ENCODE measurements around the gene ENTREP3. TPM values are rescaled to one million over a fixed set of nuclear protein-coding genes. Genes with fewer than 3 reads are reported as not detected.

ENTREP3 gene
- total RNA-seq, 1 donor from 2014 or later: 13.8 TPM

- intact Hi-C loops (cut with DNase I): no loop called here
- ATAC-seq (ENCODE audit: poor library complexity): no peak
- DNase-seq: no peak
Observed at GRCh38 chr1:155282488-155283091, 27.3 kb upstream of the ENTREP3 start.

GRCh38 chr1:155279268-155279667 lies 24.0 kb upstream of the ENTREP3 start:
- ATAC-seq (ENCODE audit: poor library complexity) (no peak), DNase-seq (no peak)
- intact Hi-C loops (cut with DNase I): loop anchor here (5.0 kb wide), 1 partner anchor 43 kb away; the partner anchor contains the start of gene RUSC1

DNA sequence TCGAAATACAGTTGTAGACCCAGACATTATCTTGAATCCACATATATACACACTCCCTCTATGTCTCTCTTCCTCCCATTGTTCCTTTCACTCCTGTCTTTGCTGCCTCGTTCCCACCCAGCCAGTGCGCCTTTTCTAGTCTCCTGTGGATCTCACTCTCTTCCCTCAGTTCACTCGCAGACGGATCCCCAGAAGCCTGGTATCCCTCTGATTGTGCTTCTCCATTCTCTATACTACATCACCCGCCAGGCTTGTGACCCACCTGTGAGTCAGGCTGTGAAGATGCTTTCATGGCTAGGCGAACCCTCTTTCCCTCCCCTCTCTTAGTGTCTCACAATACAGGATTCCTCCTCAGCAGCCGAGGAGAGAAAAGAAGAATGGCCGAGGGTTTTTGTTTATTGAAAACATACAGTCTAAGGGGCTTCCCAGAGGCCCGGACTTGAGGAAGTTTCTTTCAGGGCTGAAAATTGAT lies 23.4 kb upstream of the ENTREP3 start:
- no peak for DNase-seq
- no peak for ATAC-seq (ENCODE audit: poor library complexity)
- intact Hi-C loops (cut with DNase I): loop anchor here (5.0 kb wide), 1 partner anchor 44 kb away; the partner anchor contains the start of gene RUSC1

DNA sequence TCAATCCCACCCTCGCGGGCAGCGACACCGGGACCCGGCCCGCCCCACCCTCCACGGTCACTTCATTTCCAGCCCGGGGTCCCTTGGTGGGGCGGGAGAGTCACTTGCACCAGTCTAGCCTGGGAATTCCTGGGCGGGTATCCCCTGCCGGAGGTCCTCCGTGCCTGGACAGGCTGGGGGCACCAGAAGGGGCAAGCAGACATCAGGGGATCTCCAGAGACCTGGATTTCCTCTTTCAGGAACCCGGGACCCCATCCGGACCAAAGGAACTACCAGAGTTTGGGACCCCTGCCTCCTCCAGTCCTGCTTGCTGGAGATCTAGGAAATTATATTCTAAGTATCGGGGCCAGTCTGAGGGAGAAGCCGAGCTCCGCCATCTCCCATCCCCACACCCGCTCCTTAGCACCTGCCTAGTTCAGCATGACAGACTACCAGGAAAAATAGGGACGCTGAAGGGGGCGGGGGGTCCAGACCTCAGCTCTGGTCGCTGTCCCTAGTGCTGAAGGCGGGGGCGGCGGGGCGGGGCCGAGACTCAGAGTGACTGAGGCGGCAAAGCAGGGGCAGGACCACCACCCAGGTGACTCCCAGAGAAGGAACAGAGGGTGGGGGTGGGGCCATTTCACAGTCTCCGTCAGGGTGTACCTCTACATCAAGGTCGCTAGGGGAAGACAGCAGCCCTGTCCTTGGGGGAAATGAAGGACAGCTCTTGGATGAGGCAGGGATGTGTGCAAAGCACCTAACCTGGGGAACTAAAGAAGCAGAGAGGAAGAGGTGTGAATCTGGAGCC lies 22.8 kb upstream of the ENTREP3 start:
- intact Hi-C loops (cut with DNase I): loop anchor here (5.0 kb wide), 1 partner anchor 44 kb away; the partner anchor contains the start of gene RUSC1
- ATAC-seq (ENCODE audit: poor library complexity) (peak; percentile 5), DNase-seq (peak; percentile 69)

DNA sequence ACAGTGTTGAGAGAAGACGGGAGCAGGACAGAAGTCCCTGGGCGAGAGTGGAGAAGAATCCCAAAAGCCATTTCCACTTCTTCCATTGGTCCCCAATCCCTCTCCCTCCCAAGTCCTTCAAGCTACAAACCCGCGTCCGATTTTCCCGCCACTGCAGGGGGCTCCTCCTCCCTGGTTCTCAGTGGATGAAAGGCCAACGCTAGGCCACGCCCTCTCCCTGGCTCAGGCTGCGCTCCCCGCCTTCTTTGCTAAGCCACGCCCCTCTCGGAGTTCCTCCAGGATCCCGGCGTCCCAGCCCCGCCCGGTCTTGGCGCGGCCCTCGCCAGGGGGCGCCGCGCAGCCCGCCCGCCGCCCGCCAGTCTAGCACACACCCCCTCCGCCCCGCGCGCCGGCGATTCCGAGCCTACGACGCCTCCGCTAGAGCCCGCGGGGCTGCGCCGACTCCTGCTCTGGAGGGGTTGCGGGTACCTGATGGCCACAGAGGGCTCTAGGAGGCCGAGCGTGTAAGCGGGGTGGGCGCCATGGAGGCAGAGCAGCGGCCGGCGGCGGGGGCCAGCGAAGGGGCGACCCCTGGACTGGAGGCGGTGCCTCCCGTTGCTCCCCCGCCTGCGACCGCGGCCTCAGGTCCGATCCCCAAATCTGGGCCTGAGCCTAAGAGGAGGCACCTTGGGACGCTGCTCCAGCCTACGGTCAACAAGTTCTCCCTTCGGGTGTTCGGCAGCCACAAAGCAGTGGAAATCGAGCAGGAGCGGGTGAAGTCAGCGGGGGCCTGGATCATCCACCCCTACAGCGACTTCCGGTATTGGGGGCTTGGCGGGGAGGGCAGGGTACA lies 22.0 kb upstream of the ENTREP3 start, which contains the start of gene HCN3:
TSS of gene HCN3 (plus strand) at position 394 of the 832 bp plus-strand sequence. CDS start at position 522, 128 bp downstream.
- intact Hi-C loops (cut with DNase I): loop anchor here (5.0 kb wide), 1 partner anchor 45 kb away; the partner anchor contains the start of gene RUSC1
- peak; percentile 99 for DNase-seq
- peak; percentile 88 for ATAC-seq (ENCODE audit: poor library complexity)

- ATAC-seq (ENCODE audit: poor library complexity) (peak; percentile 92), DNase-seq (peak; percentile 98)
- intact Hi-C loops (cut with DNase I): no loop called here
Observed at GRCh38 chr1:155273343-155274245, 18.3 kb upstream of the ENTREP3 start, which contains the start of gene CLK2. Gene CLK2 (minus strand): TSS chr1:155273504. CDS start chr1:155270977, 2,527 bp downstream.

DNA sequence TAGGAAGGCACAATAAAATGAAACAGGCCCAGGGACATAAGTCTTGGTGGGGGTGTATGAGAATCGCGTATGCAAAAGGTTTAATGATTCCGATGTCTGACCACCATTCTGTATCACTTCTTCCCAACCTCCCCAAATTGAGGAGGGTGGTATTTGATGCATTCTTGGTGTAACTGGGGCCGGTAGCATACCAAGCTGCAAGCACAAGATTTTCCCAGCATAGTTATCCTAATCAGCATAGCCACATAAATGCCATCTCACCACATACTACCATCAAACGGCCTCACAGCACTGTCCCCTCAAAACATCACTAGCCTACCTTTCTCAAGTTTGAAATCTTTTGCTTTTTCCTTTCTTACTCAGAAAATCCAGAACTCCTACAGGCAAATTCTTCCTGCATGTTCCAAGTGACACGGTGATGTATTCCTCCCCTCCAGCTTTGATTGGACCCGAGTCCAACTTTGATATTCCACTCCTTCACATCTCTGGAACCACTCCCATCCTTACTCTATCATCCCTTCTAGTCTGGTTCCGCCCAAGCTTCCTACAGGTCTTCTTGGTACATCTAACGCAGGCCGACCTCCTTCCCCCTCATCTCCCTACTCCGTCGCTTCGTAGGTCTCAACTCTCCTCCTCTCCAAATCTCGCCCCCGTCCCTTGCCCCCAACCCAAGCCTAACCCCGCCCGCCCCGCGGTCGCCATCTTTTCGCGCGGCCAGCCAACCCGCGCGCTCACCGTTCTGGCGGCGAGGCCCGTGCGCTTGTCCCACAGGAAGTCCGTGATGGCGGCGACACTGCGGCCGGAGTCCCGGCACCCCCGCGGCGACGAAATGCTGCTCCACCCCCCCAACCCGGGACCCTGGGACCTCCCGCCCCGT lies 17.4 kb upstream of the ENTREP3 start:
- intact Hi-C loops (cut with DNase I): no loop called here
- peak; percentile 41 for ATAC-seq (ENCODE audit: poor library complexity)
- no peak for DNase-seq

DNA sequence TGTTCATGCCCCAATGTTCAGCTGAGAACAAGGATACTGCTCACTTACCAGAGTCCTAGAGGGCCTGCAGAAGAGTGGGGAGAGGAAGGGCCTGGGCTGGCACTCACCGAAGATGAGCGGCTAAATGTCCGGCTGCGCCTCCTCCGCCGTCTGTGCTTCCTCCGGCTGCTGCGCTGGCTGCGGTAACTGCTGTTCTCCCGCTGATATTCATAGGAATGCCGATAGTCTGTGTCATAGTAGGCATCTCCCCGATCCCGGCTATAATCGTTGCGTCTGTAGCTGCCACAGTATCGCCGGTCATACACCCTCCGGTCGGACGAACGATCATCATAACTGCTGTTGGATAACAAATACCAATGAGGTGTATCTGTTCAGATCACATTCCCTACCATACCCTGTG lies 14.1 kb upstream of the ENTREP3 start:
- DNase-seq: no peak
- ATAC-seq (ENCODE audit: poor library complexity): no peak
- intact Hi-C loops (cut with DNase I): no loop called here

GRCh38 chr1:155268630-155269029 lies 13.3 kb upstream of the ENTREP3 start:
- ATAC-seq (ENCODE audit: poor library complexity) (no peak), DNase-seq (no peak)
- intact Hi-C loops (cut with DNase I): no loop called here

DNA sequence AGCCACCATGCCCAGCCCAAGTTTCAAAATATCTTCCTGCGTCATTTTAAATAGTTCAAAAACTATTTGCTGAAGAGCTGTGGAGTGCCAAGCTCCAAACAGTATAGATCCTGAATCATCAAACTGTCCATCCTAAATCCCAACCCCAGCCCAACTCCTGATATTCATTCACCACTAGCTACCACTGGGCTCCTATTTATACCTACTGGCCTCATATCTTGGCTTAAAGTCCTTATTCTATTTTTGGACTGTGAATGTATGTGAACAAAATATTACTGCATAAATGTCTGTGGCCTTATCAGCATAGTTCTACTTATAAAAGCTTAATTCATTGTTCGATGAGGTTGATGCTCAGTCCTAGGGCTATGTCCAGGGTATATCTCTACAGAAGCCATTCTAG lies 12.1 kb upstream of the ENTREP3 start:
- intact Hi-C loops (cut with DNase I): no loop called here
- DNase-seq (no peak), ATAC-seq (ENCODE audit: poor library complexity) (peak; percentile 21)

DNA sequence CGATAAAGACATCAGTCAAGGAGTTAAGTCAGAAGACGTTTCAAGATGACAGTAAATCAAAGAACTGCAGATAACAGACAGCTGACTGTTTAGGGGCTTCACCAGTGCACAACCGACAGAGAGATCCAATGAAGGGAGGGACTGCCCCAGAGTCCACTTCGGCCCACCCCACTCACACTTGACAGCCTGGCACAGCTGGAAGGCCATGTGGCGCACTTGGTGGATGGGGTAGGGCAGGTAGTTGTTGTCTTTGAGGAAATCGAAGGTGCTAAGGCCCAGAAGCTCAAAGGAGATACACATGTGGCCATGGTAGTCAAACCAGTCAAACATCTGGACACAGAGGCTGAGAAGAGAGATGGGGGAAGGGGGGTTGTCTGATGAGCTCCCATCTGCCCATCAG lies 11.3 kb upstream of the ENTREP3 start:
- ATAC-seq (ENCODE audit: poor library complexity) (no peak), DNase-seq (no peak)
- intact Hi-C loops (cut with DNase I): no loop called here

- no peak for DNase-seq
- ATAC-seq (ENCODE audit: poor library complexity): no peak
- intact Hi-C loops (cut with DNase I): no loop called here
Observed at GRCh38 chr1:155263067-155263466, 7.8 kb upstream of the ENTREP3 start.

DNA sequence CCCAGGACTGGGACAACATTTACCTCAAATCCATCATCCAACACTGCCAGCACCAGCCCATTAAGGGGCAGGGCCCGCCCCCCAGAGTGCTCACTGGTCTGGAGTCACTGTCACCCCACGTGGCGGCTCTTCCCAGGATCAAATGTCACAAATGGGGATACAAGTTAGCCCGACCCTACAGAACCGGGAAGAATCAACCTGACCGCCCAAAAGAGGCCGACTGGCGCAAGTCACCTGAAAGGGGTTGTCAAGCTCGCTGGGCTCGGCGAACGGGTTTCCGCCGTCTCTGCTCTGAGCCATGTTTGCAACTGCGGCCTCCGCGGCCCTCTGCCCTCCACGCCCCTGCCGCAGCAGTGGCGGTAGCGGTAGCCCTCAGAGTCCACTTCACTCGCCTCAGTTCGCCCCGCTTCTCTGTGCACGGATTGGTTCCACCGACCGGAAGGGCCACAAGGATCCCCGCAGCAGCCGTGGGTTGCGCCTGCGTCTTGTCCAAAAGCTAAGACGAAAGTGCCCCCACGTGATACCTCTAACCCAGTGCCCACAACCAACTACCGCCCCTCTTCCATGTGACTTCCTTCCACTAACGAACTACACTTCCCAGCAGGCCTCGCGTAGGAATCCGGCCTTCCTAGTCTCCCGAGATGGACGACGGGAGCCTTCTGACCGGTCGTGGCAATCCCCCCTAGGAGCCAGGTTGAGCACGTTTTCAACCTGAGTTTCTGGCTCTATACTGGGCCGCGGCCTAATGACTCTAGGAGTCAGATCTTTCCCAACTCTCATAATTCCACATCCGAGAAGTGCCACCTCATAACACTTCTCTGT lies 6.8 kb upstream of the ENTREP3 start, which contains the start of gene SCAMP3:
TSS of gene SCAMP3 (minus strand) at position 509 of the 822 bp plus-strand sequence. CDS start at position 300, 209 bp downstream.
- intact Hi-C loops (cut with DNase I): no loop called here
- ATAC-seq (ENCODE audit: poor library complexity) (peak; percentile 97), DNase-seq (peak; percentile 96)

GRCh38 chr1:155261493-155261851 lies 6.2 kb upstream of the ENTREP3 start:
- ATAC-seq (ENCODE audit: poor library complexity) (no peak), DNase-seq (no peak)
- intact Hi-C loops (cut with DNase I): no loop called here

DNA sequence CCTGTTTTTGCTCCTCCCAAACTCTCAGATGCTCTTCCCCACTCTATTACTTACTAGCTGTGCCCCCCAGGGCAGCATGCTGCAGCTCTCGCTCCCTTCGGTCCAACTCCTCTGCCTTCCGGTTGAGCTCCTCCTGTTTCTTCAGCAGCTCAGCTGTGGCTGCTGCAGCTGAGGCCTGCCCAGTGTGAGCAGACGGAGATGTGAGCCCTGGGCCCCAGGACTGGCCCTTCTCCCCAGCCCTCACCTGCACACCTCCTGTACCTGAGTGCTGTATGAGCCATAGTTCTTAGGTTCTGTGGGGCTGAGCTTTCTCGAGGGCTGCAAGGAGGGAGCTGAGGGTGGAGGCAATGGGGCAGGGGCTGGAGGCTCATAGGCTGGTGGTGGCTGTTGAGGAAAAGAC lies 5.0 kb upstream of the ENTREP3 start:
- intact Hi-C loops (cut with DNase I): no loop called here
- DNase-seq (no peak), ATAC-seq (ENCODE audit: poor library complexity) (no peak)

All from Right ventricle myocardium superior (tissue), 1 donor.